Chondrocyte (in vitro differentiated cells): Measurements from ENCODE around the gene GALR2. TPM values are rescaled to one million over a fixed set of nuclear protein-coding genes. Genes with fewer than 3 reads are reported as not detected.

ENCODE experiments used
- DNase-seq: peaks from one replicate; pipeline ENCODE4 v3.0.0; 2021; ENCODE audit warnings: mixed read lengths, low spot score
- H3K27ac Mint-ChIP-seq: one replicate; pipeline ENCODE4 v1.8.0; 2021; ENCODE audit warnings: mild to moderate bottlenecking, moderate library complexity, mixed read lengths; ENCODE audit not compliant: unreplicated experiment
- H3K27me3 Mint-ChIP-seq: 2 replicates; pipeline ENCODE4 v1.8.0; 2021; ENCODE audit warnings: low read depth, mixed read lengths
- H3K36me3 Mint-ChIP-seq: 2 replicates; pipeline ENCODE4 v1.8.0; 2021; ENCODE audit warnings: low read depth, mixed read lengths
- H3K4me1 Mint-ChIP-seq: 2 replicates; pipeline ENCODE4 v1.8.0; 2021; ENCODE audit warnings: low read depth, mild to moderate bottlenecking, mixed read lengths
- H3K4me3 Mint-ChIP-seq: one replicate; pipeline ENCODE4 v1.8.0; 2021; ENCODE audit warnings: mild to moderate bottlenecking, moderate library complexity, mixed read lengths; ENCODE audit not compliant: unreplicated experiment
- H3K9me3 Mint-ChIP-seq: 2 replicates; pipeline ENCODE4 v1.8.0; 2021; ENCODE audit warnings: low read depth, mixed read lengths
- CTCF ChIP-seq: fragments of 200-600 bp; sonication (generic); IDR thresholded peaks from 2 replicates; pipeline ENCODE4 v1.5.0; 2021; ENCODE audit warnings: antibody characterized with exemption, mild to moderate bottlenecking, moderate library complexity
- total RNA-seq: library from RNA; stranded (reverse); gene quantifications from 3 replicates; pipeline ENCODE4 v1.2.1, GENCODE V29; 2021

GALR2 gene
- total RNA-seq, 1 donor from 2014 or later: not detected

- TF ChIP-seq CTCF: peak; percentile 32
- no peaks in the 10 kb centered on the region for H3K4me1 Mint-ChIP-seq
- DNase-seq: peak; percentile 84
Observed at GRCh38 chr17:76088041-76088867, 13.7 kb downstream of the GALR2 start.

GRCh38 chr17:76088868-76089576 is 14.4 kb downstream of the GALR2 start:
- TF ChIP-seq CTCF: no peak
- Mint-ChIP-seq H3K4me1 (no peaks in the 10 kb centered on the region), H3K4me3 (no peak overlapping the region), H3K27ac (no peak overlapping the region), H3K36me3 (peaks cover 38% of the 10 kb centered on the region), H3K9me3 (no peaks in the 10 kb centered on the region), H3K27me3 (no peaks in the 10 kb centered on the region)
- peak; percentile 64 for DNase-seq

More at GRCh38 chr17:76088041-76088867, 13.7 kb downstream of the GALR2 start:
- Mint-ChIP-seq H3K4me3 (no peak overlapping the region), H3K27me3 (no peaks in the 10 kb centered on the region), H3K27ac (no peak overlapping the region), H3K9me3 (no peaks in the 10 kb centered on the region), H3K36me3 (peaks cover 39% of the 10 kb centered on the region)

- no peak overlapping the region for H3K4me3 Mint-ChIP-seq
- H3K4me1 Mint-ChIP-seq: no peaks in the 10 kb centered on the region
- H3K9me3 Mint-ChIP-seq: no peaks in the 10 kb centered on the region
- no peaks in the 10 kb centered on the region for H3K27me3 Mint-ChIP-seq
- peaks cover 39% of the 10 kb centered on the region for H3K36me3 Mint-ChIP-seq
- DNase-seq: peak; percentile 75
- no peak overlapping the region for H3K27ac Mint-ChIP-seq
- no peak for TF ChIP-seq CTCF
Observed at GRCh38 chr17:76089680-76090516, 15.3 kb downstream of the GALR2 start.

- Mint-ChIP-seq H3K27ac (no peak overlapping the region), H3K4me3 (no peak overlapping the region), H3K36me3 (peaks cover 36% of the 10 kb centered on the region), H3K27me3 (no peaks in the 10 kb centered on the region), H3K4me1 (no peaks in the 10 kb centered on the region), H3K9me3 (no peaks in the 10 kb centered on the region)
- peak; percentile 67 for DNase-seq
- no peak for TF ChIP-seq CTCF
Observed at GRCh38 chr17:76090517-76091129, 16.0 kb downstream of the GALR2 start.
